VCaP (cell line): ENCODE results near the gene UIMC1.

Source experiments
- H3K27ac ChIP-seq: fragments of 450-650 bp; 2 replicates; pipeline ENCODE4 v1.5.1; 2017
- CTCF ChIP-seq: fragments of 450-650 bp; conservative IDR thresholded peaks from 2 replicates; pipeline ENCODE4 v1.5.1; 2017; ENCODE audit warnings: mild to moderate bottlenecking, moderate library complexity

UIMC1 gene

DNA sequence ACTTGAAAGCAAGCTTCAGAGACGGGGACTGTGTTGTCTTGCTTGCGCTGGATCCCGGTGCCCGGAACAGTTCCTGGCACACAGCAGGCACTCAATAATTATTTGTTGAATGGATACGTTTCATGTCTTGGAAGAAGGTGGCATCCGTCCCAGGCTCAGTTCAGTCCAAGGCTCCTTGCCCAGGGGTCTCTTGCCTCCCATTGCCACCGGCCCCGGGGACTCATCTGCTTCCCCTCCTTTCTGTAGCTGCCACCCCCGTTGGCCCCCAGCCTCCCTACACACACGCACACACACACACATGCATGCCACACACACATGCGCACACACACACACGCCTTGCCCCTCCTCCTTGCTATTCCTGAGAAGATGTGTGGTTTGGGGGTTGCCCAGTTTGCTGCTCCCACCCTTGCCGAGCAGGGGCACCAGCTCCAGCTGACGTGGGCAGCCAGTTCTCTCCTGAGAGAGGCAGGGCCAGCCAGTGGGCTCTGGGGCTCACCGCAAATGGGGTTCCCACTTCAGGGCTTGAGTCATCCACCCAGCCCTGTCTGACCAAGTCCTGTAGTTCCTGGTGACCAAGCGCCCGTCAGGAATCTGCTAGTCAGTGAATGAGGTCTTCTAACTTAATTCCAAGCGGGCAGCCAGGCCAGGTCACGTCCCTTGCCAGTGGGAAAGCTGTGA is 149.2 kb downstream of the UIMC1 start:
- no peak for TF ChIP-seq CTCF
- no peak overlapping the region for H3K27ac ChIP-seq

GRCh38 chr5:176856746-176857145 is 149.8 kb downstream of the UIMC1 start:
- no peak overlapping the region for H3K27ac ChIP-seq
- TF ChIP-seq CTCF, result no peak

GRCh38 chr5:176855598-176855997 is 151.0 kb downstream of the UIMC1 start:
- no peak for TF ChIP-seq CTCF
- H3K27ac ChIP-seq, result no peak overlapping the region
